Measurements from ENCODE around the gene MFN2. TPM values are rescaled to one million over a fixed set of nuclear protein-coding genes. Genes with fewer than 3 reads are reported as not detected.

The MFN2 gene
- total RNA-seq, 1 donor from 2014 or later = 29.6 TPM

DNA sequence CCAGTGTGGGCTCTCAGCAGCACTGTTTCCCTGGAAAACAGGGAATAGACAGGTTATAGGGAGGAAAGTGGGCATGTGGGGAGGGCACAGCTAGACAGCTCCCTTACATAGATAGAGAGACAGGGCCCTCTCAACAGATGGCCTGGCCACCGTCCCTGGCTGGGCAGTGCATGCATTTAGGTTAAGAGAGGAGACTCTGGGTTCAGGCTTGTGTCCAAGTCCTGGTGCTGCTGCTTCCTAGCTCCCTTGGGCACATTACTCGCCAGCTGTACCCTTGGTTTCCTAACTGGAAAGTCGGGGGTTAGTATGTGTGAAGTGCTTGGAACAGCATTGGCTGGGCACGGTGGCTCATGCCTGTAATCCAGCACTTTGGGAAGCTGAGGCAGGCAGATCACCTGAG lies 36.6 kb upstream of the MFN2 start:
- Histone ChIP-seq H3K79me2 (ENCODE audit: low read depth) (no peaks in the 10 kb centered on the region), H3F3A (ENCODE audit: low read depth) (peaks cover 8% of the 10 kb centered on the region), H3K27me3 (no peaks in the 10 kb centered on the region), H4K20me1 (ENCODE audit: low read depth) (no peaks in the 10 kb centered on the region), H3K4me1 (peaks cover 5% of the 10 kb centered on the region), H3K4me3 (no peak overlapping the region), H2AFZ (replicated peaks) (no peak overlapping the region), H3K4me2 (no peak overlapping the region), H3K27ac (no peak overlapping the region), H3K9me3 (ENCODE audit: low read depth) (no peaks in the 10 kb centered on the region), H3K36me3 (no peaks in the 10 kb centered on the region), H3K9ac (no peak overlapping the region)
- Mint-ChIP-seq H3K36me3 (peaks cover 11% of the 10 kb centered on the region), H3K4me3 (no peak overlapping the region), H3K27me3 (ENCODE audit: insufficient read depth, low read depth) (peaks cover 4% of the 10 kb centered on the region), H3K9me3 (no peaks in the 10 kb centered on the region), H3K27ac (peak overlapping the region; percentile 92), H3K4me1 (peaks cover 36% of the 10 kb centered on the region)
- no peak for DNase-seq (ENCODE audit: low spot score)
- no peak for TF ChIP-seq EZH2phosphoT487 (IDR thresholded peaks at IDR 0.05)
- no peak for TF ChIP-seq EZH2 (IDR thresholded peaks at IDR 0.05)
- TF ChIP-seq, protein P1, sequence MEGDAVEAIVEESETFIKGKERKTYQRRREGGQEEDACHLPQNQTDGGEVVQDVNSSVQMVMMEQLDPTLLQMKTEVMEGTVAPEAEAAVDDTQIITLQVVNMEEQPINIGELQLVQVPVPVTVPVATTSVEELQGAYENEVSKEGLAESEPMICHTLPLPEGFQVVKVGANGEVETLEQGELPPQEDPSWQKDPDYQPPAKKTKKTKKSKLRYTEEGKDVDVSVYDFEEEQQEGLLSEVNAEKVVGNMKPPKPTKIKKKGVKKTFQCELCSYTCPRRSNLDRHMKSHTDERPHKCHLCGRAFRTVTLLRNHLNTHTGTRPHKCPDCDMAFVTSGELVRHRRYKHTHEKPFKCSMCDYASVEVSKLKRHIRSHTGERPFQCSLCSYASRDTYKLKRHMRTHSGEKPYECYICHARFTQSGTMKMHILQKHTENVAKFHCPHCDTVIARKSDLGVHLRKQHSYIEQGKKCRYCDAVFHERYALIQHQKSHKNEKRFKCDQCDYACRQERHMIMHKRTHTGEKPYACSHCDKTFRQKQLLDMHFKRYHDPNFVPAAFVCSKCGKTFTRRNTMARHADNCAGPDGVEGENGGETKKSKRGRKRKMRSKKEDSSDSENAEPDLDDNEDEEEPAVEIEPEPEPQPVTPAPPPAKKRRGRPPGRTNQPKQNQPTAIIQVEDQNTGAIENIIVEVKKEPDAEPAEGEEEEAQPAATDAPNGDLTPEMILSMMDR (IDR thresholded peaks at IDR 0.05) = no peak

DNA sequence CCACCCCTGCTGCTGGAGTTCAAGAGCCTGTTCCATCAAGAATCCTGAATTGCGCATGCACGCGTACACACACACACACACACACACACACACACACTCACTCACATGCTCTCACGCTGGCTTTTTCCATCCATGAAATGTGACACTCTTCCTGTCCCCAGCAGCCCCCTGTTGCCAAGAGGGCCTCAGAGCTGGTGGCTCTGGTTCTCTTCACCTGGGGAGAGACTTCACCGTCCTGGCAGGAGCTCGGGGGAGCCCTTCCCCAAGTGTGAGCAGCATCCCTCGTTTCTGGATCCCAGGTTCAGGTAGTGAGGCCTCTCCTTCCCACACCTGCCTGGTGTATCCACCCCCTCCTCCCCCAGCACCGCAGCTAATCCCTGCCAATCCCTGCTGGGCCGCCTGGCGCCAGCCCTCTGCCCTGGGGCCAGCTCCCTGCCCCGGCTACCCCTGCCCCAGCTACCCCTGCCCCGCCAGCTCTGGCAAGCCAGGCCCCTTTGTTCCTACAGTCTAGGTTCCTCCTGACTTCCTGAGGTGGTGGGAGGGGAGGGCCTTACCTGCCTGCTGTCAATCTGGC lies 35.8 kb upstream of the MFN2 start:
- TF ChIP-seq EZH2 (IDR thresholded peaks at IDR 0.05) = no peak
- TF ChIP-seq, protein P1 (IDR thresholded peaks at IDR 0.05) = no peak
- no peak for TF ChIP-seq EZH2phosphoT487 (IDR thresholded peaks at IDR 0.05)
- Mint-ChIP-seq H3K27ac (peak overlapping the region; percentile 94), H3K4me3 (peak overlapping the region; percentile 71), H3K9me3 (no peaks in the 10 kb centered on the region), H3K27me3 (ENCODE audit: insufficient read depth, low read depth) (peaks cover 9% of the 10 kb centered on the region), H3K36me3 (peaks cover 15% of the 10 kb centered on the region), H3K4me1 (peaks cover 32% of the 10 kb centered on the region)
- peak; percentile 53 for DNase-seq (ENCODE audit: low spot score)
- Histone ChIP-seq H2AFZ (replicated peaks) (no peak overlapping the region), H3K79me2 (ENCODE audit: low read depth) (no peaks in the 10 kb centered on the region), H4K20me1 (ENCODE audit: low read depth) (no peaks in the 10 kb centered on the region), H3K4me1 (peaks cover 5% of the 10 kb centered on the region), H3K27me3 (no peaks in the 10 kb centered on the region), H3K36me3 (no peaks in the 10 kb centered on the region), H3K27ac (no peak overlapping the region), H3K4me2 (peak overlapping the region; percentile 49), H3F3A (ENCODE audit: low read depth) (peaks cover 8% of the 10 kb centered on the region), H3K9ac (no peak overlapping the region), H3K4me3 (no peak overlapping the region), H3K9me3 (ENCODE audit: low read depth) (no peaks in the 10 kb centered on the region)

DNA sequence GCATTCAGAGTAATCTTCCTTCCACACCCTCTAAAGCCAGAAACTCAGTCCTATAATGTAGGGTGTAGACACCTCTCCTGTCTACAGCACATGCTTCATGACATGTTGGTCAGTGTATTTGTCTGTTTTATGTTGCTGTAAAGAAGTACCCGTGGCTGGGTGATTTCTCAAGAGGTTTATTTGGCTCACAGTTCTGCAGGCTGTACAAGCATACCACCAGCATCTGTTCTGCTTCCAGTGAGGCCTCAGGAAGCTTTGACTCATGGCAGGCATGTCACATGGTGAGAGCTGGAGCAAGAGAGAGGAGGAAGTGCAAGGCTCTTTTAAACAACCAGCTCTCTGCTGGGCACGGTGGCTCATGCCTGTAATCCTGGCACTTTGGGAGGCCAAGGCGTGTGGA lies 33.6 kb upstream of the MFN2 start:
- H4K20me1 ChIP-seq (ENCODE audit: low read depth) = no peaks in the 10 kb centered on the region
- H3K27ac Mint-ChIP-seq = peak overlapping the region; percentile 85
- H2AFZ ChIP-seq (replicated peaks) = no peak overlapping the region
- peaks cover 14% of the 10 kb centered on the region for H3K27me3 Mint-ChIP-seq (ENCODE audit: insufficient read depth, low read depth)
- H3K4me3 Mint-ChIP-seq = no peak overlapping the region
- no peaks in the 10 kb centered on the region for H3K9me3 ChIP-seq (ENCODE audit: low read depth)
- no peak overlapping the region for H3K4me3 ChIP-seq
- H3F3A ChIP-seq (ENCODE audit: low read depth) = peaks cover 2% of the 10 kb centered on the region
- no peak for DNase-seq (ENCODE audit: low spot score)
- H3K27me3 ChIP-seq = no peaks in the 10 kb centered on the region
- H3K9ac ChIP-seq = no peak overlapping the region
- peaks cover 5% of the 10 kb centered on the region for H3K4me1 ChIP-seq
- H3K9me3 Mint-ChIP-seq = no peaks in the 10 kb centered on the region
- H3K27ac ChIP-seq = no peak overlapping the region
- H3K4me1 Mint-ChIP-seq = peaks cover 32% of the 10 kb centered on the region
- peaks cover 23% of the 10 kb centered on the region for H3K36me3 Mint-ChIP-seq
- TF ChIP-seq EZH2phosphoT487 (IDR thresholded peaks at IDR 0.05) = no peak
- TF ChIP-seq, protein P1 (IDR thresholded peaks at IDR 0.05) = no peak
- no peak for TF ChIP-seq EZH2 (IDR thresholded peaks at IDR 0.05)
- no peaks in the 10 kb centered on the region for H3K36me3 ChIP-seq
- no peak overlapping the region for H3K4me2 ChIP-seq
- H3K79me2 ChIP-seq (ENCODE audit: low read depth) = no peaks in the 10 kb centered on the region
